Psoas muscle (tissue), 8 donors: ENCODE measurements around the gene TACSTD2. TPM values are rescaled to one million over a fixed set of nuclear protein-coding genes. Genes with fewer than 3 reads are reported as not detected.

ENCODE experiments used
- ATAC-seq, 4 donors: fragments of 200-7000 bp; cut with Tn5 transposase; one replicate each; pipeline ENCODE4 v1.9.1; 2020; ENCODE audit warnings: moderate library complexity in 3 of 4, mild to moderate bottlenecking in 2 of 4
- DNase-seq, 2 donors: peaks; one replicate each; pipeline ENCODE4 v3.0.0-alpha.2; 2020
- H3K27ac ChIP-seq: fragments of 200-600 bp; one replicate; pipeline ENCODE4 v1.8.0; 2022
- H3K27me3 ChIP-seq, 3 donors: fragments of 200-600 bp in 1 of 3; one replicate each; pipeline versions ENCODE4 v1.6.1 to v1.8.0; 2013 to 2022; ENCODE audit warnings: low read length in 2 of 3, mild to moderate bottlenecking in 2 of 3, moderate library complexity in 1 of 3; ENCODE audit not compliant: insufficient read depth in 3 of 3
- H3K36me3 ChIP-seq, 2 donors: fragments of 200-600 bp in 1 of 2; one replicate each; pipeline versions ENCODE4 v1.6.1 to v1.8.0; 2013 to 2022; ENCODE audit warnings: low read depth in 1 of 2, mild to moderate bottlenecking in 1 of 2, moderate library complexity in 1 of 2; ENCODE audit not compliant: insufficient read depth in 1 of 2
- H3K4me1 ChIP-seq: fragments of 200-600 bp; one replicate; pipeline ENCODE4 v1.8.0; 2022
- H3K4me3 ChIP-seq: fragments of 200-600 bp; one replicate; pipeline ENCODE4 v1.8.0; 2022; ENCODE audit warnings: mild to moderate bottlenecking
- H3K9me3 ChIP-seq: fragments of 200-600 bp; one replicate; pipeline ENCODE4 v1.8.0; 2022
- CTCF ChIP-seq: fragments of 200-600 bp; IDR thresholded peaks from one replicate; pipeline ENCODE4 v1.8.0; 2022; ENCODE audit warnings: antibody characterized with exemption
- WGBS, 3 donors: extraction: QIAGEN DNeasy Blood & Tissue Kit; methylation state at CpG; one replicate each; pipeline versions ENCODE4 v1.1.6 to v1.1.7; 2013; 5-methylcytosine and 5-hydroxymethylcytosine counted together
- intact Hi-C, 2 donors: fragments of 100-400 bp; cut with DNase I; formaldehyde crosslinking; loops; one replicate each; pipeline versions ENCODE4 v1.11.0 to v1.14.2; 2022
- polyA plus RNA-seq, 3 donors: library from polyadenylated mRNA; stranded (reverse); fragments of 200-250 nt; gene quantifications; one replicate each; pipeline ENCODE4 v1.2.3, GENCODE V29; 2013
- total RNA-seq, 4 donors: library from RNA; stranded (reverse); fragmentation: NEBNext Ultra II Directional in 2 of 4; extraction: Animal tissue kit (Norgen Biotek cat#: 25700) in 2 of 4; gene quantifications; one replicate each; pipeline versions ENCODE4 v1.2.1 to v1.2.4, GENCODE V29; 2021 to 2023
- donor health status: healthy with polysubstance abuse.
- donor health status: DM: no; HTN: no; CAD: no; lungs with moderate emphysema.
- donor health status: Bipolar disorder and iron deficiency.
- donor health status: healthy.
- donor health status: DM: yes; HTN: yes; CAD: no.
- donor health status: DM: no; HTN: no; CAD: no.
- donor health status: DM: no; HTN: no; CAD: no.
- donor health status: DM: yes; HTN: yes; CAD: no.

The TACSTD2 gene
- total and polyA plus RNA-seq, 7 donors = 0.12 to 0.34 (median 0.22) TPM

- DNase-seq (no peak), ATAC-seq (peak in 2 of 4 donors; percentile 24 to 36)
- WGBS, 3 donors = 14 to 17% (median 16%) methylated on average over 43 of the region's 43 CpGs
- Histone ChIP-seq H3K36me3 (no peaks in the 10 kb centered on the region), H3K9me3 (no peaks in the 10 kb centered on the region), H3K27ac (no peak overlapping the region), H3K4me1 (no peaks in the 10 kb centered on the region), H3K4me3 (peak overlapping the region; percentile 58), H3K27me3 (peaks cover 0 to 53% (median 7%) of the 10 kb centered on the region in 3 donors)
- intact Hi-C loops = no loop called here
- TF ChIP-seq CTCF = no peak
These were observed 726 bp downstream of the TACSTD2 start for GRCh38 chr1:58576325-58576726.

DNA sequence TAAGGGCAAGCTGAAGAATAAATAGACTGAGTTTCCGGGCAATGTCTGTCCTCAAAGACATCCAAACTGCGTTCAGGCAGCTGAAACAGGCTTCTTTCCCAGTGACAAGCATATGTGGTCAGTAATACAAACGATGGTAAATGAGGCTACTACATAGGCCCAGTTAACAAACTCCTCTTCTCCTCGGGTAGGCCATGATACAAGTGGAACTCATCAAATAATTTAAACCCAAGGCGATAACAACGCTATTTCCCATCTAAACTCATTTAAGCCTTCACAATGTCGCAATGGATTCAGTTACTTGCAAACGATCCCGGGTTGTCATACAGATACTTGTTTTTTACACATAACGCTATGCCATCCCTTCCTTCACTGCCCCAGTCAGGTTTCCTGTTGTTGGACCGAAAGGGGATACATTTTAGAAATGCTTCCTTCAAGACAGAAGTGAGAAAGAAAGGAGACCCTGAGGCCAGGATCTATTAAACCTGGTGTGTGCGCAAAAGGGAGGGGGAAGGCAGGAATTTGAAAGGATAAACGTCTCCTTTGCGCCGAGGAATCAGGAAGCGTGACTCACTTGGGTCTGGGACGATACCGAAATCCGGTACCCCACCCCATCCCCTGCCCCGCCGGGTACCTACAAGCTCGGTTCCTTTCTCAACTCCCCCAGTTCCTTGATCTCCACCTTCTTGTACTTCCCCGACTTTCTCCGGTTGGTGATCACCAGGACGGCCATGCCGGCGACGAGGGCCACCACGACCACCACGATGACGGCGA, 1.3 kb downstream of the TACSTD2 start:
- no peaks in the 10 kb centered on the region for H3K9me3 ChIP-seq
- ATAC-seq = no peak
- WGBS, 3 donors = 58 to 66% (median 59%) methylated on average over 32 of the region's 32 CpGs
- no peak for TF ChIP-seq CTCF
- H3K4me1 ChIP-seq = no peaks in the 10 kb centered on the region
- DNase-seq = no peak
- peaks cover 0 to 53% (median 7%) of the 10 kb centered on the region in 3 donors for H3K27me3 ChIP-seq
- no peak overlapping the region for H3K27ac ChIP-seq
- H3K4me3 ChIP-seq = peak overlapping the region; percentile 58
- intact Hi-C loops = no loop called here
- H3K36me3 ChIP-seq = no peaks in the 10 kb centered on the region

GRCh38 chr1:58574816-58575215, 2.2 kb downstream of the TACSTD2 start:
- no peak overlapping the region for H3K27ac ChIP-seq
- H3K36me3 ChIP-seq = no peaks in the 10 kb centered on the region
- ATAC-seq = no peak
- no peaks in the 10 kb centered on the region for H3K4me1 ChIP-seq
- H3K9me3 ChIP-seq = no peaks in the 10 kb centered on the region
- TF ChIP-seq CTCF = no peak
- no peak for DNase-seq
- H3K4me3 ChIP-seq = no peak overlapping the region
- 88 to 96% (median 95%) methylated on average over 2 of the region's 2 CpGs for WGBS, 3 donors
- H3K27me3 ChIP-seq = peaks cover 0 to 53% (median 7%) of the 10 kb centered on the region in 3 donors
- intact Hi-C loops = no loop called here

DNA sequence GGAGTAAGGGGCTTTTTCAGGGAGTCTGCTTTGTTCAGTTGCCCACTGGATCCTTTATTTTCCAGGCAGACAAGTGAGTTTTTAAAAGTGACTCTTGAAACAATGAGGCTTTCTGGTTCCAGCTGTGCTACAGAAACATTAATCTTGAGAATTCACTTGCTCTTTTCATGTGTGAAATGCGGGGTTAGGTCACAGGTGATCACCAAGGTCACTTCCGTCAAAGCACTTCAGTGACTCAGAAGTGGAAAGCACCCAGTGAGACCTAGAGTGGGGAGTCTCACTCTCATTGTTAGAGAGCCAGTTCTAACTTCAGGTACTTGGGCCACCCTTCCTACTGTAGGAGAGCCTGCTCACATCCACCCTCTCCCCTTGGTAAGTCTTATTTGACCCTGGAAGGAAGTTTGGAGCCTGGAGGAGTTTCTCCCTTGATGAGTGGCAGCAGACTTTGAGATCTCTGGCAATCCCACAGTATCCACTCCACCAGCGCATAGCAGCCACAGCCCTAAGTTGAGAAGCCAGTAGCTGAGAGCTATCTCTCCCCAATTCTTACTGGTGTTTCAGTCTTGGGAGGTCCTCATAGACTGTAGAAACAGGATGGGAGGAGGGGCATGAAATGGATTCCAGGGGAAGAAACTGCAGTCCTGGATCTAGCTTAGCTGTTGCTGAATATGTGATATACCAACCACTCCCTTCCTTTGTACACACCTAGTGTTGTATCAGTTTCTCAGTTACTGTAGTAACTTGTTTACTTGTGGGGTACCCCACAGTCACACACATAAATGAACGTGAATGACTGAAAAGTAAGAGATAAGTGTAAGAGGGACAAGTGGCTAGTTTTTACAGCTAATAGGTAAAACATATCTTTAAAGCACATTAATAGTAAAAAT, 3.1 kb downstream of the TACSTD2 start:
- TF ChIP-seq CTCF = no peak
- H3K27me3 ChIP-seq = peaks cover 0 to 46% (median 7%) of the 10 kb centered on the region in 3 donors
- no peak overlapping the region for H3K4me3 ChIP-seq
- no peaks in the 10 kb centered on the region for H3K4me1 ChIP-seq
- no peak overlapping the region for H3K27ac ChIP-seq
- ATAC-seq (no peak), DNase-seq (no peak)
- no peaks in the 10 kb centered on the region for H3K9me3 ChIP-seq
- intact Hi-C loops = no loop called here
- 79 to 90% (median 79%) methylated on average over 4 of the region's 4 CpGs for WGBS, 3 donors
- no peaks in the 10 kb centered on the region for H3K36me3 ChIP-seq
